GM19351 (cell line): ENCODE measurements around the gene RPF1.

Experiments used
- ATAC-seq: cut with Tn5 transposase; IDR thresholded peaks from one replicate; pipeline ENCODE4 v1.9.1; 2021; ENCODE audit warnings: mild to moderate bottlenecking, moderate library complexity; ENCODE audit not compliant: unreplicated experiment

RPF1 gene

GRCh38 chr1:84541679-84542078 is 62.6 kb downstream of the RPF1 start:
- no peak for ATAC-seq
